ENCODE measurements around the gene TNFRSF25.

Gene TNFRSF25

DNA sequence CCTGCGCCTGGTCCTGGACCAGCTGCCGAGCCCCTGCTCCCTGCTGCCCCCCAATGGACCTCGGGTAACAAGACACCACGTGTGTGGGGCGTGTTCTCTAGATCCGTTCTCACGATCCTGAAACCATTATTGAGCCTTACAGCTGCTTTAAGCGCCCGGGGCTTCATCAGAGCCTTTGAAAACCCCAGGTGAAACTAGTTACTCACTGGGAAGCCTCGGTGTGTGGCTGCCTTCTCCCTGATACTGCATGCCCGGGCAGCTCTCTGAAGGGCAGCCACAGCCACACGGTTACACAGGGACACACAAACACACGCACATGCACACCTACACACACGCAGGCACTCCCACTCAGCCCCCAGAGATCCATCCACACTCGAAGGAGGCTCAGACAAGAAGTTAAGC, 51.5 kb downstream of the TNFRSF25 start:
- FAIRE-seq = no peak

DNA sequence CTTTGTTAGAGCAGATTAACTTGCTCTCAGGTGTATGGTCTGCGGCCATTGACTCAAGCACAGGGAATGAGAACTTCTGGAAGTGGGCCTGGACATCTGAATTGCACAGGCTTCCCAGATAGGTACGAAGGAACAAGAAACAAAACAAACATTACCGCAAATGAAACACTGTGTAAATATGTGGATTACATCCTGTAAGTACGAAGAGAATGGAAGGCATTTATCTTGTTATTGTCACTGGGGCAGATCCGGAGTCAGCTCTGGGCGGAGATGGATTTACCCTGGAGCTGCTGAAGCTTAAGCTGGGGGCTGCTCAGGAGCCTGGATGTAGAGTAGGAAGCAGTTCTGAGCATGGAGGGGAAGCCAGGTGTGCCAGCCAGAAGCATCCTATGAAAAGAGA, 53.1 kb downstream of the TNFRSF25 start:
- FAIRE-seq = no peak

Measured in colon (tissue), 2 donors.